ENCODE data around the gene LLGL2.

LLGL2 gene

DNA sequence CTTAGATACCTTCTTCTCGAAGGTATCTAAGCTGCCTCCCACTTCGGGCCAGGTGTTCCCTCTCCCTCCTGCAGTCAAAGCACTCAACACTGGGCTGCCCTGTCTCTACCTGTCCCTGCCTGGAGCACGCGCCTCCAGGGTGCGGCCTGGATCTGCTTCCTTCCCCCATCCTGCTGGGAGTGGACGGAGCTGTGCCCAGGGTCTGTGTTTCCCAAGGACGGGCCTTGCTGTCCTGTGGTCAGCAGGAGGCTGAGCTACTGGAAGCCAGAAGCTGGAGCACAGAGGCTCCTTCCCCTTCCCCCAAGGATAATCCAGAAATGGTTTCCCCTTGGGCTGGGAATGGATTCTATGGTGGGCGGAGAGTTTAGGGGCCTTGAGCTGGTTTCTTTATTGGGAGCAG lies 16.7 kb downstream of the LLGL2 start:
- no peak for DNase-seq
- intact Hi-C loops (cut with DNase I; ENCODE audit: low total_unique reads), result no loop called here
- no peaks in the 10 kb centered on the region for H3K9me3 ChIP-seq
- no peaks in the 10 kb centered on the region for H3K36me3 ChIP-seq
- no peaks in the 10 kb centered on the region for H3K4me1 ChIP-seq
- H3K27ac ChIP-seq, result no peak overlapping the region
- H3K27me3 ChIP-seq, result no peaks in the 10 kb centered on the region
- TF ChIP-seq, protein P1, sequence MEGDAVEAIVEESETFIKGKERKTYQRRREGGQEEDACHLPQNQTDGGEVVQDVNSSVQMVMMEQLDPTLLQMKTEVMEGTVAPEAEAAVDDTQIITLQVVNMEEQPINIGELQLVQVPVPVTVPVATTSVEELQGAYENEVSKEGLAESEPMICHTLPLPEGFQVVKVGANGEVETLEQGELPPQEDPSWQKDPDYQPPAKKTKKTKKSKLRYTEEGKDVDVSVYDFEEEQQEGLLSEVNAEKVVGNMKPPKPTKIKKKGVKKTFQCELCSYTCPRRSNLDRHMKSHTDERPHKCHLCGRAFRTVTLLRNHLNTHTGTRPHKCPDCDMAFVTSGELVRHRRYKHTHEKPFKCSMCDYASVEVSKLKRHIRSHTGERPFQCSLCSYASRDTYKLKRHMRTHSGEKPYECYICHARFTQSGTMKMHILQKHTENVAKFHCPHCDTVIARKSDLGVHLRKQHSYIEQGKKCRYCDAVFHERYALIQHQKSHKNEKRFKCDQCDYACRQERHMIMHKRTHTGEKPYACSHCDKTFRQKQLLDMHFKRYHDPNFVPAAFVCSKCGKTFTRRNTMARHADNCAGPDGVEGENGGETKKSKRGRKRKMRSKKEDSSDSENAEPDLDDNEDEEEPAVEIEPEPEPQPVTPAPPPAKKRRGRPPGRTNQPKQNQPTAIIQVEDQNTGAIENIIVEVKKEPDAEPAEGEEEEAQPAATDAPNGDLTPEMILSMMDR (IDR thresholded peaks at IDR 0.05), result no peak
- H3K4me3 ChIP-seq, result no peak overlapping the region

DNA sequence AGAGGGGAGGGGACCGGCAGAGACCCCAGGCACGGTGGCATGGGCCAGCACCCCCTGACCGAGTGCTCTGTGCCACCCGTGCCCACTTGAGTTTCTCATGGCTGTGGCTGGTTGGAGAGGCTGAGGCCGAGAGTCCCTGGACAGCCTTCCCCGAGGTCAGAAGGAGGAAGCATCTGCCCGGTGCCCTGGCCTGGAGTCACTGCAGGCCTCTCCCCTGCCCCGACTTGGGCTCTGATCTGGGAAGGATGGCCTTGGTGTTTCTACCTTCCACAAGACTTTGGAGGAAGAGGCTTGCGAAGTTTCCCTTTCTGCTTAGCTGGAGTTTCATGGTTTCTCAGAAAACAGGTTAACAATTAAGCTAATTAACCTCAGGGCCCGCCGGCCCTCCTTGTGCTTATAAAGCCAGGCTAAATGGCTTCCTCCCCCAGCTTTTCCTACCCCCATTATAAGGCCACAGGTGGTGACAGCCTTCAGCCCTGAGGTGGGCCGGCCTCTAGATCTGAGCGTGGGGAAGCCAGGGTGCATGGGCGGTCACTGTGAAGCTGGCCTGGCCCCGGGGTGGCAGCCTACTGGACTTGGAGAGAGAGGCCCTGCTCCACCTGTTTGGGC lies 17.3 kb downstream of the LLGL2 start:
- TF ChIP-seq, protein P1 (IDR thresholded peaks at IDR 0.05), result no peak
- no peaks in the 10 kb centered on the region for H3K9me3 ChIP-seq
- H3K4me3 ChIP-seq, result no peak overlapping the region
- no peaks in the 10 kb centered on the region for H3K4me1 ChIP-seq
- H3K36me3 ChIP-seq, result no peaks in the 10 kb centered on the region
- no peak for DNase-seq
- no peak overlapping the region for H3K27ac ChIP-seq
- intact Hi-C loops (cut with DNase I; ENCODE audit: low total_unique reads), result no loop called here
- no peaks in the 10 kb centered on the region for H3K27me3 ChIP-seq

DNA sequence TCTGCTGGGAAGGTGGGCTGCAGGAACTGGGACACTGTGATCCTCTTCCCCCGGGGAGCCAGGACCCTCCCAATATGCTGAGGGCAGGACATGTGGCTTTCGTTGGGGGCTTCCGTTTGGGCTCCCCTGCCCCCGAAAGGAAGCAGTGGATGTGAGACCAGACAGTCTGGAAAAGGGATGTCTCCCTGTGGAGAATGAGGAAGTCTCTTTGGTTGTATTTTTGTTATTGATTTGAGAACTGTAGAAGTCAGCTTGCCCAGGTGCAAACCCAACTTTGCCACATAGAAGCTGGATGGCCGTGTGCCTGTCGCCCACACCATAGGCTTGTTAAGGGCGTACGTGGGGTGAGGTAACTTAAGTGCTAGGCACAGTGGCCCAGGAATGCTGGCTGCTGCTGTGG lies 18.8 kb downstream of the LLGL2 start:
- Histone ChIP-seq H3K4me3 (no peak overlapping the region), H3K36me3 (no peaks in the 10 kb centered on the region), H3K9me3 (no peaks in the 10 kb centered on the region), H3K27ac (no peak overlapping the region), H3K4me1 (peaks cover 0 to 7% (median 0%) of the 10 kb centered on the region in 4 donors), H3K27me3 (no peaks in the 10 kb centered on the region)
- DNase-seq, result no peak
- TF ChIP-seq, protein P1 (IDR thresholded peaks at IDR 0.05), result no peak
- intact Hi-C loops (cut with DNase I; ENCODE audit: low total_unique reads), result no loop called here

- Histone ChIP-seq H3K27ac (no peak overlapping the region), H3K4me1 (peaks cover 0 to 9% (median 0%) of the 10 kb centered on the region in 4 donors), H3K27me3 (no peaks in the 10 kb centered on the region), H3K9me3 (no peaks in the 10 kb centered on the region), H3K36me3 (no peaks in the 10 kb centered on the region), H3K4me3 (no peak overlapping the region)
- intact Hi-C loops (cut with DNase I; ENCODE audit: low total_unique reads), result no loop called here
- DNase-seq, result no peak
- TF ChIP-seq, protein P1 (IDR thresholded peaks at IDR 0.05), result no peak
These were observed 20.7 kb downstream of the LLGL2 start for GRCh38 chr17:75546181-75546580.

GRCh38 chr17:75547091-75547490 lies 21.6 kb downstream of the LLGL2 start:
- DNase-seq, result no peak
- H3K4me1 ChIP-seq, result peaks cover 0 to 9% (median 0%) of the 10 kb centered on the region in 4 donors
- intact Hi-C loops (cut with DNase I; ENCODE audit: low total_unique reads), result no loop called here

More at GRCh38 chr17:75547091-75547490, 21.6 kb downstream of the LLGL2 start:
- Histone ChIP-seq H3K9me3 (no peaks in the 10 kb centered on the region), H3K4me3 (no peak overlapping the region), H3K36me3 (no peaks in the 10 kb centered on the region), H3K27ac (no peak overlapping the region), H3K27me3 (no peaks in the 10 kb centered on the region)
- TF ChIP-seq, protein P1 (IDR thresholded peaks at IDR 0.05), result no peak
